ENCODE results near the gene MBD5. TPM values are rescaled to one million over a fixed set of nuclear protein-coding genes. Genes with fewer than 3 reads are reported as not detected.

MBD5 gene
- total and polyA plus RNA-seq, 2 of the 4 experiments (the other 2 are of a cell fraction) = 9.8 to 14.2 TPM

- POLR2A ChIA-PET (ENCODE audit: unreplicated experiment) = no interaction called here
- no peaks in the 10 kb centered on the region for H3K9me3 ChIP-seq (ENCODE audit: control insufficient read depth, insufficient read depth, low read length)
- no peak overlapping the region; the same call in 1 of the 2 replicates for H4K91ac ChIP-seq (ENCODE audit: insufficient read depth, low read depth, low read length)
- H3K27me3 ChIP-seq (ENCODE audit: control insufficient read depth, insufficient read depth, low read length) = no peaks in the 10 kb centered on the region
- H4K20me1 ChIP-seq (ENCODE audit: insufficient read depth, low read length) = no peaks in the 10 kb centered on the region; the same call in 1 of the 2 replicates
- no TSS peak for BruUV-seq (replicated peaks)
- H3K9ac ChIP-seq (ENCODE audit: low read depth, low read length) = no peak overlapping the region
- no peak overlapping the region for H3K18ac ChIP-seq (ENCODE audit: low read depth, low read length)
- H2AK9ac ChIP-seq (replicated peaks; ENCODE audit: low read depth, low read length, poor library complexity) = no peak overlapping the region
- 100% methylated on average over 1 of the region's 2 CpGs; no CpG with 5 or more reads in 1 of the 2 experiments for WGBS, 2 experiments (ENCODE audit: extremely low coverage in 2 of 2, insufficient read length in 1 of 2)
- H3K27ac ChIP-seq (ENCODE audit: insufficient read depth, low read length) = no peak overlapping the region
- dilution Hi-C loops (cut with HindIII; ENCODE audit: low sequenced_read_pairs, unreplicated experiment) (no loop called here), intact Hi-C loops (cut with micrococcal nuclease) (loop anchor here (10.0 kb wide), 1 partner anchor 357 kb away; no protein-coding TSS in a partner anchor), in situ Hi-C loops (cut with MboI; ENCODE audit: low sequenced_read_pairs) (no loop called here)
- no peak overlapping the region for H3K4me3 ChIP-seq (ENCODE audit: insufficient read depth, low read depth, low read length)
- no peak overlapping the region for H2AK5ac ChIP-seq (ENCODE audit: low read depth, low read length)
- no peak overlapping the region for H2BK120ac ChIP-seq (ENCODE audit: low read depth, low read length)
- H3K4ac ChIP-seq (ENCODE audit: low read depth, low read length) = no peak overlapping the region
- no peak for ATAC-seq (ENCODE audit: low read depth)
- no peak for DNase-seq
- no peak overlapping the region for H4K8ac ChIP-seq (ENCODE audit: low read depth in 2 of 2, low read length in 2 of 2)
- no peak overlapping the region for H2BK15ac ChIP-seq (ENCODE audit: low read depth, low read length)
- H4K5ac ChIP-seq (ENCODE audit: low read depth, low read length) = no peak overlapping the region
- no peak overlapping the region for H3K14ac ChIP-seq (replicated peaks; ENCODE audit: low read depth, low read length)
- H3K79me1 ChIP-seq (ENCODE audit: low read depth in 1 of 2, low read length in 2 of 2) = peaks cover 3 to 8% of the 10 kb centered on the region in 2 experiments; a peak in 1 of 4 replicates
- CTCF ChIA-PET = no interaction called here
- H2AFZ ChIP-seq (replicated peaks; ENCODE audit: low read length, poor library complexity) = no peak overlapping the region
- TF ChIP-seq FOS (IDR thresholded peaks at IDR 0.05; ENCODE audit: low read depth, low read length) = peak; percentile 37; the same call in 1 of the 2 replicates
- TF ChIP-seq MAFK (IDR thresholded peaks at IDR 0.05; ENCODE audit: low read depth, low read length) = peak; percentile 92
- no peak for TF ChIP-seq RAD21 (IDR thresholded peaks at IDR 0.05; ENCODE audit: low read length)
- TF ChIP-seq RFX5 (IDR thresholded peaks at IDR 0.05; ENCODE audit: low read depth, low read length) = no peak
- no peak for TF ChIP-seq USF2 (IDR thresholded peaks at IDR 0.05; ENCODE audit: low read depth, low read length)
- no peak for TF ChIP-seq POLR2A (IDR thresholded peaks at IDR 0.05; ENCODE audit: low read depth, low read length)
- TF ChIP-seq CHD1 (IDR thresholded peaks at IDR 0.05; ENCODE audit: low read depth, low read length) = no peak
- no peak overlapping the region for H2BK20ac ChIP-seq (ENCODE audit: low read depth, low read length)
- no peaks in the 10 kb centered on the region for H3K4me1 ChIP-seq (ENCODE audit: control insufficient read depth, insufficient read depth, low read length)
- H3K9me1 ChIP-seq (ENCODE audit: insufficient read depth, low read length) = no peaks in the 10 kb centered on the region
- H3K36me3 ChIP-seq (ENCODE audit: control insufficient read depth, insufficient read depth, low read length) = no peaks in the 10 kb centered on the region
- H3K4me2 ChIP-seq (ENCODE audit: low read depth, low read length) = no peak overlapping the region
- no peak overlapping the region for H2BK5ac ChIP-seq (ENCODE audit: low read depth, low read length, poor library complexity, severe bottlenecking)
- H3K56ac ChIP-seq (ENCODE audit: extremely low read depth, insufficient read depth, low read length) = no peak overlapping the region
- no peak overlapping the region for H3K23ac ChIP-seq (ENCODE audit: low read depth, low read length)
Observed at GRCh38 chr2:148351437-148352143, 330.7 kb downstream of the MBD5 start.

All from IMR-90 (cell line).